Neural cell (in vitro differentiated cells): Measurements from ENCODE around the gene RPL21. TPM values are rescaled to one million over a fixed set of nuclear protein-coding genes. Genes with fewer than 3 reads are reported as not detected.

Source experiments
- H2AFZ ChIP-seq: fragments of 200-600, 300-800 bp; sonication (generic), shearing (Covaris generic); 2 replicates; pipeline ENCODE4 v1.6.0; 2014; ENCODE audit warnings: low read depth, mild to moderate bottlenecking, antibody characterized with exemption, low read length, moderate library complexity
- H3F3A ChIP-seq: fragments of 200-600 bp; shearing (Covaris generic); 2 replicates; pipeline ENCODE4 v1.6.1; 2016; ENCODE audit warnings: mild to moderate bottlenecking, moderate library complexity, mixed read lengths, antibody characterized with exemption, low read length; ENCODE audit not compliant: insufficient read depth, poor library complexity, severe bottlenecking
- H3K27ac ChIP-seq: fragments of 200-600, 300-800 bp; sonication (generic), shearing (Covaris generic); 2 replicates; pipeline ENCODE4 v1.5.1; 2014; ENCODE audit warnings: mild to moderate bottlenecking, low read length, moderate library complexity
- H3K27me3 ChIP-seq: fragments of 300-800, 200-600 bp; sonication (generic), shearing (Covaris generic); 2 replicates; pipeline ENCODE4 v1.6.0; 2014; ENCODE audit warnings: mild to moderate bottlenecking, low read depth, low read length, moderate library complexity; ENCODE audit not compliant: insufficient read depth
- H3K36me3 ChIP-seq: fragments of 300-800, 200-600 bp; sonication (generic), shearing (Covaris generic); 2 replicates; pipeline ENCODE4 v1.5.1; 2014; ENCODE audit warnings: mild to moderate bottlenecking, antibody characterized with exemption, low read length, moderate library complexity; ENCODE audit not compliant: insufficient read depth
- H3K4me2 ChIP-seq: fragments of 300-800, 200-600 bp; sonication (generic), shearing (Covaris generic); 2 replicates; pipeline ENCODE4 v1.6.0; 2014; ENCODE audit warnings: mild to moderate bottlenecking, low read length
- H3K4me3 ChIP-seq: fragments of 300-800, 200-600 bp; sonication (generic), shearing (Covaris generic); 2 replicates; pipeline ENCODE4 v1.5.1; 2014; ENCODE audit warnings: mild to moderate bottlenecking, low read length, moderate library complexity
- H3K79me2 ChIP-seq: fragments of 200-600 bp; shearing (Covaris generic); replicated peaks from 2 replicates; pipeline ENCODE4 v1.6.0; 2014; ENCODE audit warnings: mild to moderate bottlenecking, low read length, moderate library complexity; ENCODE audit not compliant: insufficient read depth
- H3K9ac ChIP-seq: fragments of 300-800, 200-600 bp; sonication (generic), shearing (Covaris generic); 2 replicates; pipeline ENCODE4 v1.6.1; 2016; ENCODE audit warnings: mild to moderate bottlenecking, low read length, mixed read lengths
- H3K9me2 ChIP-seq: fragments of 200-600 bp; shearing (Covaris generic); 2 replicates; pipeline ENCODE4 v1.6.1; 2016; ENCODE audit warnings: mild to moderate bottlenecking, low read length, mixed read lengths; ENCODE audit not compliant: insufficient read depth
- H3K9me3 ChIP-seq: fragments of 200-600, 300-800 bp; sonication (generic), shearing (Covaris generic); 2 replicates; pipeline ENCODE4 v1.6.1; 2016; ENCODE audit warnings: mild to moderate bottlenecking, mixed run types, low read length, moderate library complexity, mixed read lengths
- H4K20me1 ChIP-seq: fragments of 200-600 bp; shearing (Covaris generic); 2 replicates; pipeline ENCODE4 v1.6.1; 2016; ENCODE audit warnings: mild to moderate bottlenecking, mixed run types; ENCODE audit not compliant: insufficient read depth
- EP300 ChIP-seq: fragments of 450-650 bp; conservative IDR thresholded peaks from 2 replicates; pipeline ENCODE4 v1.6.1; 2014; ENCODE audit warnings: antibody characterized with exemption, mild to moderate bottlenecking, moderate library complexity; ENCODE audit not compliant: poor library complexity, severe bottlenecking
- EZH2 ChIP-seq: fragments of 200-600, 300-800 bp; shearing (Covaris generic), sonication (generic); IDR thresholded peaks from 2 replicates; pipeline ENCODE4 v1.6.1; 2014; ENCODE audit warnings: antibody characterized with exemption, low read length, borderline replicate concordance, mild to moderate bottlenecking; ENCODE audit not compliant: insufficient read depth, poor library complexity, severe bottlenecking
- MXI1 ChIP-seq: fragments of 450-650 bp; conservative IDR thresholded peaks from 2 replicates; pipeline ENCODE4 v1.6.1; 2014; ENCODE audit warnings: antibody characterized with exemption, mild to moderate bottlenecking; ENCODE audit not compliant: poor library complexity, severe bottlenecking
- POLR2AphosphoS5 ChIP-seq: IDR thresholded peaks from 2 replicates; pipeline ENCODE4 v1.6.1; 2012
- RAD21 ChIP-seq: fragments of 450-650 bp; conservative IDR thresholded peaks from 2 replicates; pipeline ENCODE4 v1.6.1; 2014; ENCODE audit warnings: antibody characterized with exemption, mild to moderate bottlenecking, moderate library complexity
- SMC3 ChIP-seq: fragments of 450-650 bp; conservative IDR thresholded peaks from 2 replicates; pipeline ENCODE4 v1.6.1; 2014; ENCODE audit warnings: antibody characterized with exemption, mild to moderate bottlenecking, moderate library complexity; ENCODE audit not compliant: poor library complexity
- TAF1 ChIP-seq: IDR thresholded peaks from 2 replicates; pipeline ENCODE4 v1.6.1; 2012; ENCODE audit warnings: low read depth
- polyA plus RNA-seq: library from polyadenylated mRNA; depleted of rRNA; stranded (reverse); fragments of >200 nt; gene quantifications from 2 replicates; pipeline ENCODE4 v1.2.3, GENCODE V29; 2014
- TF ChIP-seq, protein P1 (sequence below): fragments of 450-650 bp; IDR thresholded peaks from 2 replicates; pipeline ENCODE4 v1.5.1; 2014; ENCODE audit warnings: antibody characterized with exemption, mild to moderate bottlenecking, moderate library complexity; ENCODE audit not compliant: poor library complexity, severe bottlenecking
- TF ChIP-seq, protein P2 (sequence below): IDR thresholded peaks from 2 replicates; pipeline ENCODE4 v1.6.1; 2012; ENCODE audit warnings: borderline replicate concordance

The RPL21 gene
- polyA plus RNA-seq, 1 donor from 2014 or later: 1,536 TPM

- no peaks in the 10 kb centered on the region for H4K20me1 ChIP-seq
- H3K27me3 ChIP-seq: no peaks in the 10 kb centered on the region
- no peak overlapping the region for H3K9ac ChIP-seq
- no peaks in the 10 kb centered on the region for H3K79me2 ChIP-seq
- no peak overlapping the region for H3K4me2 ChIP-seq
- no peaks in the 10 kb centered on the region for H3F3A ChIP-seq
- no peak overlapping the region for H3K27ac ChIP-seq
- no peak for TF ChIP-seq EP300
- no peak for TF ChIP-seq MXI1
- no peak for TF ChIP-seq POLR2AphosphoS5
- TF ChIP-seq RAD21: no peak
- no peak for TF ChIP-seq SMC3
- TF ChIP-seq EZH2: no peak
- TF ChIP-seq TAF1: no peak
- TF ChIP-seq, protein P1, sequence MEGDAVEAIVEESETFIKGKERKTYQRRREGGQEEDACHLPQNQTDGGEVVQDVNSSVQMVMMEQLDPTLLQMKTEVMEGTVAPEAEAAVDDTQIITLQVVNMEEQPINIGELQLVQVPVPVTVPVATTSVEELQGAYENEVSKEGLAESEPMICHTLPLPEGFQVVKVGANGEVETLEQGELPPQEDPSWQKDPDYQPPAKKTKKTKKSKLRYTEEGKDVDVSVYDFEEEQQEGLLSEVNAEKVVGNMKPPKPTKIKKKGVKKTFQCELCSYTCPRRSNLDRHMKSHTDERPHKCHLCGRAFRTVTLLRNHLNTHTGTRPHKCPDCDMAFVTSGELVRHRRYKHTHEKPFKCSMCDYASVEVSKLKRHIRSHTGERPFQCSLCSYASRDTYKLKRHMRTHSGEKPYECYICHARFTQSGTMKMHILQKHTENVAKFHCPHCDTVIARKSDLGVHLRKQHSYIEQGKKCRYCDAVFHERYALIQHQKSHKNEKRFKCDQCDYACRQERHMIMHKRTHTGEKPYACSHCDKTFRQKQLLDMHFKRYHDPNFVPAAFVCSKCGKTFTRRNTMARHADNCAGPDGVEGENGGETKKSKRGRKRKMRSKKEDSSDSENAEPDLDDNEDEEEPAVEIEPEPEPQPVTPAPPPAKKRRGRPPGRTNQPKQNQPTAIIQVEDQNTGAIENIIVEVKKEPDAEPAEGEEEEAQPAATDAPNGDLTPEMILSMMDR: no peak
- TF ChIP-seq, protein P2, sequence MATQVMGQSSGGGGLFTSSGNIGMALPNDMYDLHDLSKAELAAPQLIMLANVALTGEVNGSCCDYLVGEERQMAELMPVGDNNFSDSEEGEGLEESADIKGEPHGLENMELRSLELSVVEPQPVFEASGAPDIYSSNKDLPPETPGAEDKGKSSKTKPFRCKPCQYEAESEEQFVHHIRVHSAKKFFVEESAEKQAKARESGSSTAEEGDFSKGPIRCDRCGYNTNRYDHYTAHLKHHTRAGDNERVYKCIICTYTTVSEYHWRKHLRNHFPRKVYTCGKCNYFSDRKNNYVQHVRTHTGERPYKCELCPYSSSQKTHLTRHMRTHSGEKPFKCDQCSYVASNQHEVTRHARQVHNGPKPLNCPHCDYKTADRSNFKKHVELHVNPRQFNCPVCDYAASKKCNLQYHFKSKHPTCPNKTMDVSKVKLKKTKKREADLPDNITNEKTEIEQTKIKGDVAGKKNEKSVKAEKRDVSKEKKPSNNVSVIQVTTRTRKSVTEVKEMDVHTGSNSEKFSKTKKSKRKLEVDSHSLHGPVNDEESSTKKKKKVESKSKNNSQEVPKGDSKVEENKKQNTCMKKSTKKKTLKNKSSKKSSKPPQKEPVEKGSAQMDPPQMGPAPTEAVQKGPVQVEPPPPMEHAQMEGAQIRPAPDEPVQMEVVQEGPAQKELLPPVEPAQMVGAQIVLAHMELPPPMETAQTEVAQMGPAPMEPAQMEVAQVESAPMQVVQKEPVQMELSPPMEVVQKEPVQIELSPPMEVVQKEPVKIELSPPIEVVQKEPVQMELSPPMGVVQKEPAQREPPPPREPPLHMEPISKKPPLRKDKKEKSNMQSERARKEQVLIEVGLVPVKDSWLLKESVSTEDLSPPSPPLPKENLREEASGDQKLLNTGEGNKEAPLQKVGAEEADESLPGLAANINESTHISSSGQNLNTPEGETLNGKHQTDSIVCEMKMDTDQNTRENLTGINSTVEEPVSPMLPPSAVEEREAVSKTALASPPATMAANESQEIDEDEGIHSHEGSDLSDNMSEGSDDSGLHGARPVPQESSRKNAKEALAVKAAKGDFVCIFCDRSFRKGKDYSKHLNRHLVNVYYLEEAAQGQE: no peak
- no peaks in the 10 kb centered on the region for H3K9me3 ChIP-seq
- H3K4me3 ChIP-seq: no peak overlapping the region
- H3K36me3 ChIP-seq: no peaks in the 10 kb centered on the region
- no peak overlapping the region for H2AFZ ChIP-seq
- no peaks in the 10 kb centered on the region for H3K9me2 ChIP-seq
Observed at GRCh38 chr13:27273658-27274425, 22.5 kb downstream of the RPL21 start.

DNA sequence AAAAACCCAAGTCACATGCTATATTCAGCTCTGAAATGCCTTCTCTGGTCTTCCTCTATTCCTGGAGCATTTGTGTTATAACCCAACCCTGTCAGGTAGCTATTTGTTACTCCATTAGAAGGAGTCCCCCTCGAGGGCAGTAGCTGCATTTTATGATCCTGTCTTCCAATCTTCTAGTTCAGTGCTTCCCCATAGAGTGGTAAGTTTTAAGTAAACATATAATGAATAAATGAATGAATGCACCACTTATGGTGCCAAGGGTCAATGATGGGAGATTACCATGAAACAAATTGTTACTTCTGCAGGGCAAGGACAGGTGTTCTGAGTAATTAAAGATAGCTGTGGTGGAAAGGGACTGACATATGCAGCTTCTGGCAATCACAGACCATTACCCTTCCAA lies 23.3 kb downstream of the RPL21 start:
- TF ChIP-seq EZH2 (no peak), POLR2AphosphoS5 (no peak), RAD21 (no peak), SMC3 (no peak), TAF1 (no peak), EP300 (no peak), MXI1 (no peak)
- TF ChIP-seq, protein P2: no peak
- TF ChIP-seq, protein P1: no peak
- no peaks in the 10 kb centered on the region for H3K9me3 ChIP-seq
- no peak overlapping the region for H3K9ac ChIP-seq
- H3K4me3 ChIP-seq: no peak overlapping the region
- no peaks in the 10 kb centered on the region for H3K9me2 ChIP-seq
- no peaks in the 10 kb centered on the region for H3F3A ChIP-seq
- H2AFZ ChIP-seq: no peak overlapping the region
- no peak overlapping the region for H3K4me2 ChIP-seq
- no peaks in the 10 kb centered on the region for H3K27me3 ChIP-seq
- no peaks in the 10 kb centered on the region for H3K79me2 ChIP-seq
- no peaks in the 10 kb centered on the region for H3K36me3 ChIP-seq
- H4K20me1 ChIP-seq: no peaks in the 10 kb centered on the region
- no peak overlapping the region for H3K27ac ChIP-seq
